HepG2 (cell line): Measurements from ENCODE around the gene C2CD3. TPM values are rescaled to one million over a fixed set of nuclear protein-coding genes. Genes with fewer than 3 reads are reported as not detected.

Experiments used
- ATAC-seq: fragments of 200-7000 bp; cut with Tn5 transposase; 3 replicates; pipeline ENCODE4 v1.9.1; 2020; ENCODE audit warnings: mild to moderate bottlenecking, moderate library complexity
- BruUV-seq: library from RNA; stranded (reverse); fragments of 400-500 nt; replicated peaks from 2 replicates; lab custom pipeline; 2021; lab: Mats Ljungman, UMichigan
- CTCF ChIA-PET: fragments of 300-600 bp; formaldehyde crosslinking; extraction: SDS; loops from one replicate; lab custom pipeline; 2021; ENCODE audit warnings: low total read pairs, inconsistent platforms, low intra/inter-chr PET ratio; lab: Yijun Ruan, JAX
- POLR2A ChIA-PET: fragments of 350-600 bp; sonication (Branson Sonifier 250); formaldehyde crosslinking; loops from one replicate; lab custom pipeline; 2020; ENCODE audit warnings: antibody characterized with exemption, inconsistent platforms; lab: Yijun Ruan, JAX
- DNase-seq: peaks from one replicate; pipeline ENCODE4 v3.0.0-alpha.2; 2015; ENCODE audit warnings: low spot score
- FAIRE-seq: peaks from 3 replicates; lab custom pipeline; 2011; peaks lifted over from hg19 to GRCh38; lab: Jason Lieb, UNC
- H2AFZ ChIP-seq: one replicate; pipeline ENCODE4 v1.6.1; 2011; ENCODE audit warnings: low read length, inconsistent platforms
- H3K27ac ChIP-seq: fragments of 300-600 bp; 3 replicates; pipeline ENCODE4 v1.8.0; 2011; ENCODE audit warnings: mixed run types, mild to moderate bottlenecking, mixed read lengths, low read length, inconsistent platforms; ENCODE audit not compliant: insufficient read depth; ENCODE audit errors: extremely low read length
- H3K27me3 ChIP-seq, 2 experiments: fragments of 200-600 bp in 1 of 2; 2 replicates in 1 of 2; 3 replicates in 1 of 2; pipeline versions ENCODE4 v1.6.0 to v1.8.0; 2011; ENCODE audit warnings: low read length in 2 of 2, mild to moderate bottlenecking in 2 of 2, moderate library complexity in 2 of 2, inconsistent platforms in 1 of 2; ENCODE audit not compliant: insufficient read depth in 2 of 2, control insufficient read depth in 1 of 2
- H3K36me3 ChIP-seq, 2 experiments: fragments of 200-600 bp in 1 of 2; replicated peaks in 1 of 2; 2 replicates in 1 of 2; 3 replicates in 1 of 2; pipeline versions ENCODE4 v1.5.1 to v1.8.0; 2011; ENCODE audit warnings: low read length in 2 of 2, inconsistent platforms in 1 of 2; ENCODE audit not compliant: insufficient read depth in 2 of 2, control insufficient read depth in 1 of 2
- H3K4me1 ChIP-seq: 2 replicates; pipeline ENCODE4 v1.5.1; 2012; ENCODE audit warnings: low read length, inconsistent platforms; ENCODE audit not compliant: insufficient read depth
- H3K4me2 ChIP-seq: 2 replicates; pipeline ENCODE4 v1.6.0; 2011; ENCODE audit warnings: low read depth, low read length, inconsistent platforms
- H3K4me3 ChIP-seq, 3 experiments: fragments of 200-600 bp in 1 of 3; sonication (generic), shearing (Covaris generic) in 1 of 3; replicated peaks in 1 of 3; 2 replicates each; pipeline ENCODE4 v1.5.1; 2011 to 2016; ENCODE audit warnings: low read length in 3 of 3, inconsistent platforms in 2 of 3, low read depth in 2 of 3, mild to moderate bottlenecking in 2 of 3, control low read depth in 1 of 3, mixed read lengths in 1 of 3; ENCODE audit not compliant: insufficient read depth in 1 of 3
- H3K79me2 ChIP-seq: one replicate; pipeline ENCODE4 v1.6.1; 2011; ENCODE audit warnings: low read length, inconsistent platforms; ENCODE audit not compliant: insufficient read depth
- H3K9ac ChIP-seq: 2 replicates; pipeline ENCODE4 v1.6.0; 2011; ENCODE audit warnings: mild to moderate bottlenecking, low read depth, low read length, inconsistent platforms; ENCODE audit not compliant: insufficient read depth
- H3K9me3 ChIP-seq: 2 replicates; pipeline ENCODE4 v1.5.1; 2012; ENCODE audit warnings: mild to moderate bottlenecking, low read length
- H4K20me1 ChIP-seq: 2 replicates; pipeline ENCODE4 v1.6.0; 2011; ENCODE audit warnings: inconsistent platforms, mild to moderate bottlenecking, low read length, moderate library complexity; ENCODE audit not compliant: insufficient read depth
- ATF1 ChIP-seq: IDR thresholded peaks from 2 replicates; pipeline ENCODE4 v1.6.1; 2016; ENCODE audit warnings: mild to moderate bottlenecking, control low read depth
- ATF7 ChIP-seq, 2 experiments: fragments of 450-650 bp in 1 of 2; sonication (generic) in 1 of 2; formaldehyde crosslinking in 1 of 2; IDR thresholded peaks; 2 replicates each; pipeline versions ENCODE4 v1.4.0 to v1.6.1; 2016 to 2020; ENCODE audit warnings: antibody characterized with exemption in 1 of 2, mild to moderate bottlenecking in 1 of 2, missing genetic modification reagents in 1 of 2
- BHLHE40 ChIP-seq: IDR thresholded peaks from 2 replicates; pipeline ENCODE4 v1.6.1; 2011; ENCODE audit warnings: low read length, improper control_type of control experiment
- HDAC2 ChIP-seq: sonication (generic); formaldehyde crosslinking; IDR thresholded peaks from 2 replicates; pipeline ENCODE4 v1.4.0; 2020; ENCODE audit warnings: missing genetic modification reagents
- JUNB ChIP-seq: sonication (generic); formaldehyde crosslinking; IDR thresholded peaks from 2 replicates; pipeline ENCODE4 v1.8.0; 2022; ENCODE audit warnings: missing genetic modification reagents, mild to moderate bottlenecking, borderline replicate concordance
- NCOA2 ChIP-seq: sonication (generic); formaldehyde crosslinking; IDR thresholded peaks from 2 replicates; pipeline ENCODE4 v1.8.0; 2022; ENCODE audit warnings: inconsistent platforms
- NFKBIZ ChIP-seq: IDR thresholded peaks from 2 replicates; pipeline ENCODE4 v1.6.1; 2018; ENCODE audit warnings: missing genetic modification reagents, missing compliant biosample characterization
- PRDM15 ChIP-seq: sonication (generic); formaldehyde crosslinking; IDR thresholded peaks from 2 replicates; pipeline ENCODE4 v1.4.0; 2020; ENCODE audit warnings: missing genetic modification reagents
- SKI ChIP-seq: fragments of 450-650 bp; IDR thresholded peaks from one replicate; pipeline ENCODE4 v1.6.1; 2018; ENCODE audit warnings: mild to moderate bottlenecking; ENCODE audit not compliant: partially characterized antibody
- TBX2 ChIP-seq: sonication (generic); formaldehyde crosslinking; IDR thresholded peaks from 2 replicates; pipeline ENCODE4 v1.5.0; 2020; ENCODE audit warnings: missing genetic modification reagents, mild to moderate bottlenecking, borderline replicate concordance
- ZBTB39 ChIP-seq: sonication (generic); formaldehyde crosslinking; IDR thresholded peaks from 2 replicates; pipeline ENCODE4 v1.5.0; 2020; ENCODE audit warnings: missing genetic modification reagents
- ZNF296 ChIP-seq: sonication (generic); formaldehyde crosslinking; conservative IDR thresholded peaks from 2 replicates; pipeline ENCODE4 v1.5.0; 2020; ENCODE audit warnings: mild to moderate bottlenecking, missing genetic modification reagents
- ZNF34 ChIP-seq: sonication (generic); formaldehyde crosslinking; IDR thresholded peaks from 2 replicates; pipeline ENCODE4 v1.4.0; 2020; ENCODE audit warnings: mild to moderate bottlenecking, missing genetic modification reagents, borderline replicate concordance
- ZNF720 ChIP-seq: sonication (generic); formaldehyde crosslinking; IDR thresholded peaks from 2 replicates; pipeline ENCODE4 v1.4.0; 2020; ENCODE audit warnings: missing genetic modification reagents
- ZNF784 ChIP-seq: sonication (generic); formaldehyde crosslinking; IDR thresholded peaks from 2 replicates; pipeline ENCODE4 v1.5.1; 2020; ENCODE audit warnings: missing genetic modification reagents, mild to moderate bottlenecking, borderline replicate concordance
- WGBS: methylation state at CpG from one replicate; pipeline ENCODE4 v1.1.6; 2017; ENCODE audit warnings: low lambda C conversion rate; 5-methylcytosine and 5-hydroxymethylcytosine counted together
- in situ Hi-C: cut with HindIII; loops from 2 replicates; pipeline ENCODE4 v1.10.0; 2017; ENCODE audit warnings: low pct_unique_long_range_greater_than_20kb; ENCODE audit not compliant: extremely low pct_ligation_motif_present
- intact Hi-C: fragments of 100-400 bp; cut with micrococcal nuclease; formaldehyde crosslinking; loops from one replicate; pipeline ENCODE4 v1.10.0; 2022; ENCODE audit not compliant: unreplicated experiment
- polyA plus RNA-seq, 8 experiments: library from polyadenylated mRNA; depleted of rRNA in 3 of 8; stranded (reverse) in 7 of 8; unstranded in 1 of 8; fragments of >200 nt; fragmentation: Illumina TruSeq in 4 of 8; extraction: Trizol in 4 of 8; gene quantifications; 2 replicates each; pipeline versions ENCODE4 v1.2.1 to v1.2.3, GENCODE V29; 2011 to 2016; ENCODE audit warnings: low read depth in 4 of 8, missing spikeins in 1 of 8, mixed read lengths in 1 of 8; ENCODE audit not compliant: insufficient read depth in 1 of 8
- total RNA-seq, 5 experiments: library from RNA; depleted of rRNA; stranded (reverse); fragments of >200 nt; fragmentation: Illumina TruSeq; extraction: Trizol; gene quantifications; 2 replicates each; pipeline ENCODE4 v1.2.3, GENCODE V29; 2016; ENCODE audit warnings: low read depth in 1 of 5

Gene C2CD3
- total and polyA plus RNA-seq, 2 of the 13 experiments (the other 11 are each of a cell fraction or from before 2014, with no cell fraction given), result 5.5 to 6.4 TPM

- TF ChIP-seq BHLHE40 (no peak), ZBTB39 (no peak)
- TF ChIP-seq, all 625 proteins: peak for 0
These were observed 47.8 kb downstream of the C2CD3 start (continued) for GRCh38 chr11:74123008-74123448.

GRCh38 chr11:74121804-74122203 lies 49.0 kb downstream of the C2CD3 start:
- no peak for TF ChIP-seq ZNF34 (CRISPR knock-in tag)
- no peak for TF ChIP-seq ZNF720 (CRISPR knock-in tag)
- no peak for TF ChIP-seq ZNF784 (CRISPR knock-in tag)
- no peak for TF ChIP-seq ATF1
- TF ChIP-seq SKI, result no peak
- no peak for TF ChIP-seq PRDM15 (CRISPR knock-in tag)
- TF ChIP-seq NFKBIZ (CRISPR knock-in tag), result no peak
- TF ChIP-seq ZNF296 (CRISPR knock-in tag), result no peak
- TF ChIP-seq HDAC2 (CRISPR knock-in tag), result no peak
- TF ChIP-seq TBX2, result no peak
- no peak for TF ChIP-seq JUNB
- TF ChIP-seq NCOA2 (CRISPR knock-in tag), result no peak
- no peak for TF ChIP-seq ATF7 (IDR thresholded peaks at IDR 0.05)
- TF ChIP-seq ATF7 (CRISPR knock-in tag; IDR thresholded peaks at IDR 0.05), result no peak
- Histone ChIP-seq H3K79me2 (no peaks in the 10 kb centered on the region), H3K4me1 (no peaks in the 10 kb centered on the region), H4K20me1 (no peaks in the 10 kb centered on the region), H3K4me2 (no peak overlapping the region), H3K4me3 (no peak overlapping the region), H3K36me3 (no peaks in the 10 kb centered on the region), H3K9ac (no peak overlapping the region), H3K27ac (no peak overlapping the region), H2AFZ (no peak overlapping the region), H3K27me3 (no peaks in the 10 kb centered on the region), H3K9me3 (no peaks in the 10 kb centered on the region)
- in situ Hi-C loops, result no loop called here
- no TSS peak for BruUV-seq
- no peak for ATAC-seq
- DNase-seq, result no peak
- intact Hi-C loops, result no loop called here
- FAIRE-seq, result no peak
- CTCF ChIA-PET, result no interaction called here
- 96% methylated on average over 5 of the region's 5 CpGs for WGBS
- POLR2A ChIA-PET, result no interaction called here
